ENCODE data around the gene HEBP2.

The HEBP2 gene

GRCh38 chr6:138417493-138418117 lies 13.6 kb downstream of the HEBP2 start:
- H3K4me1 ChIP-seq (ENCODE audit: insufficient read depth, insufficient read length), result no peaks in the 10 kb centered on the region
- no peak for DNase-seq (ENCODE audit: low read depth, low spot score)
- H3K36me3 ChIP-seq (ENCODE audit: insufficient read depth, insufficient read length, low read length), result peaks cover 58% of the 10 kb centered on the region
- no peak overlapping the region for H3K9ac ChIP-seq (ENCODE audit: insufficient read length, low read depth)
- no peaks in the 10 kb centered on the region for H3K27me3 ChIP-seq (ENCODE audit: insufficient read depth, insufficient read length)
- TF ChIP-seq YY1 (IDR thresholded peaks at IDR 0.05; ENCODE audit: insufficient read depth, insufficient read length) (no peak), SUZ12 (IDR thresholded peaks at IDR 0.05; ENCODE audit: extremely low read depth, insufficient read depth, insufficient read length) (no peak), ZNF274 (IDR thresholded peaks at IDR 0.05; ENCODE audit: low read depth, low read length) (no peak)
- H3K9me3 ChIP-seq (ENCODE audit: insufficient read depth, low read length), result no peaks in the 10 kb centered on the region
- H3K4me3 ChIP-seq (ENCODE audit: insufficient read length, low read depth), result no peak overlapping the region

GRCh38 chr6:138418118-138418742 lies 14.2 kb downstream of the HEBP2 start:
- peaks cover 56% of the 10 kb centered on the region for H3K36me3 ChIP-seq (ENCODE audit: insufficient read depth, insufficient read length, low read length)
- no peak for DNase-seq (ENCODE audit: low read depth, low spot score)
- no peaks in the 10 kb centered on the region for H3K9me3 ChIP-seq (ENCODE audit: insufficient read depth, low read length)
- no peak for TF ChIP-seq ZNF274 (IDR thresholded peaks at IDR 0.05; ENCODE audit: low read depth, low read length)
- no peak for TF ChIP-seq YY1 (IDR thresholded peaks at IDR 0.05; ENCODE audit: insufficient read depth, insufficient read length)
- TF ChIP-seq SUZ12 (IDR thresholded peaks at IDR 0.05; ENCODE audit: extremely low read depth, insufficient read depth, insufficient read length), result no peak
- no peaks in the 10 kb centered on the region for H3K27me3 ChIP-seq (ENCODE audit: insufficient read depth, insufficient read length)
- H3K4me1 ChIP-seq (ENCODE audit: insufficient read depth, insufficient read length), result no peaks in the 10 kb centered on the region
- no peak overlapping the region for H3K4me3 ChIP-seq (ENCODE audit: insufficient read length, low read depth)
- no peak overlapping the region for H3K9ac ChIP-seq (ENCODE audit: insufficient read length, low read depth)

GRCh38 chr6:138419766-138420165 lies 15.7 kb downstream of the HEBP2 start:
- Histone ChIP-seq H3K4me3 (ENCODE audit: insufficient read length, low read depth) (no peak overlapping the region), H3K4me1 (ENCODE audit: insufficient read depth, insufficient read length) (no peaks in the 10 kb centered on the region), H3K36me3 (ENCODE audit: insufficient read depth, insufficient read length, low read length) (peaks cover 56% of the 10 kb centered on the region), H3K9me3 (ENCODE audit: insufficient read depth, low read length) (no peaks in the 10 kb centered on the region), H3K27me3 (ENCODE audit: insufficient read depth, insufficient read length) (no peaks in the 10 kb centered on the region), H3K9ac (ENCODE audit: insufficient read length, low read depth) (no peak overlapping the region)
- DNase-seq (ENCODE audit: low read depth, low spot score), result no peak
- no peak for TF ChIP-seq ZNF274 (IDR thresholded peaks at IDR 0.05; ENCODE audit: low read depth, low read length)

GRCh38 chr6:138420356-138420755 lies 16.3 kb downstream of the HEBP2 start:
- Histone ChIP-seq H3K9me3 (ENCODE audit: insufficient read depth, low read length) (no peaks in the 10 kb centered on the region), H3K4me3 (ENCODE audit: insufficient read length, low read depth) (no peak overlapping the region), H3K27me3 (ENCODE audit: insufficient read depth, insufficient read length) (no peaks in the 10 kb centered on the region), H3K36me3 (ENCODE audit: insufficient read depth, insufficient read length, low read length) (peaks cover 51% of the 10 kb centered on the region), H3K4me1 (ENCODE audit: insufficient read depth, insufficient read length) (no peaks in the 10 kb centered on the region), H3K9ac (ENCODE audit: insufficient read length, low read depth) (no peak overlapping the region)
- TF ChIP-seq ZNF274 (IDR thresholded peaks at IDR 0.05; ENCODE audit: low read depth, low read length) (no peak), SUZ12 (IDR thresholded peaks at IDR 0.05; ENCODE audit: extremely low read depth, insufficient read depth, insufficient read length) (no peak), YY1 (IDR thresholded peaks at IDR 0.05; ENCODE audit: insufficient read depth, insufficient read length) (no peak)
- DNase-seq (ENCODE audit: low read depth, low spot score), result no peak

DNA sequence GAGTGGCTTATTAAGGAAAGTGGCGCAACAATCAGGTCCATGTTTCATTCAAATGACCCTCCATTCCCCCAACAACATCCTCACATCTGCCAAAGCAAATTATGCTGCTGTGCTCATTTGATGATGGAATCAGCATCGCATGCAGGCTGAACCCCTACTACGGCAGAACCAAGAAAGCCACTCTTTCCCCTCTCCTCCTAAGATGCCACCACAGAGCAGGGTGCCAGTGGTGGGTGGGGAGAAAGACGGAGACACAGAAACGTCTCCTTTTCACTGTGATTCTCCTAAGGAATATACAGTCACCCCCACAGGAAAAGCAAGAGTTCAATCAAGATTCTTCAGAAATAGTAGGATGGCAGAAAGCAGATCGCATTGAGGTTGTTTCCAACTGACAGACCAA lies 17.1 kb downstream of the HEBP2 start:
- DNase-seq (ENCODE audit: low read depth, low spot score), result no peak
- TF ChIP-seq SUZ12 (IDR thresholded peaks at IDR 0.05; ENCODE audit: extremely low read depth, insufficient read depth, insufficient read length) (no peak), ZNF274 (IDR thresholded peaks at IDR 0.05; ENCODE audit: low read depth, low read length) (no peak), YY1 (IDR thresholded peaks at IDR 0.05; ENCODE audit: insufficient read depth, insufficient read length) (no peak)
- Histone ChIP-seq H3K27me3 (ENCODE audit: insufficient read depth, insufficient read length) (no peaks in the 10 kb centered on the region), H3K4me3 (ENCODE audit: insufficient read length, low read depth) (no peak overlapping the region), H3K9ac (ENCODE audit: insufficient read length, low read depth) (no peak overlapping the region), H3K36me3 (ENCODE audit: insufficient read depth, insufficient read length, low read length) (peaks cover 49% of the 10 kb centered on the region), H3K4me1 (ENCODE audit: insufficient read depth, insufficient read length) (no peaks in the 10 kb centered on the region), H3K9me3 (ENCODE audit: insufficient read depth, low read length) (no peaks in the 10 kb centered on the region)

DNA sequence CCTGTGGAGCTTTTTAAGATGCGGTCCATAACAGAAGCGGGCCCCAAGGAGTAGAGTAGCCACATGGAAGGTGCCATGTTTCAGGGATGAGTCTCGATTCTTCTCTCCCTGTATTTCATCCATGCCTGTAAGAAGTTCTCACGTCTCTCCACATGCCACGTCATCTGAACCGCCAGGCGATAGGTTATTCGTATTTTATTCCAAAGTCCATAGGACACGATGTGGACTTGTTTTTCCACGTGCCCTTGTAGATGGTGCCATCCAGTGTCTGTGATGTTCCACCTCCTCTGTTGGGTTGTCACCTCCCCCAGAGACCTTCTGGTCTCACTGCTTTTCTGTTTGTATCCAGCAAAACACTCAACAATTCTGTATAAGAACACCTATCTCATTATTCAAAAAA lies 17.6 kb downstream of the HEBP2 start:
- TF ChIP-seq YY1 (IDR thresholded peaks at IDR 0.05; ENCODE audit: insufficient read depth, insufficient read length) (no peak), SUZ12 (IDR thresholded peaks at IDR 0.05; ENCODE audit: extremely low read depth, insufficient read depth, insufficient read length) (no peak), ZNF274 (IDR thresholded peaks at IDR 0.05; ENCODE audit: low read depth, low read length) (no peak)
- DNase-seq (ENCODE audit: low read depth, low spot score), result no peak
- no peaks in the 10 kb centered on the region for H3K4me1 ChIP-seq (ENCODE audit: insufficient read depth, insufficient read length)
- peaks cover 52% of the 10 kb centered on the region for H3K36me3 ChIP-seq (ENCODE audit: insufficient read depth, insufficient read length, low read length)
- no peaks in the 10 kb centered on the region for H3K9me3 ChIP-seq (ENCODE audit: insufficient read depth, low read length)
- no peak overlapping the region for H3K9ac ChIP-seq (ENCODE audit: insufficient read length, low read depth)
- H3K4me3 ChIP-seq (ENCODE audit: insufficient read length, low read depth), result no peak overlapping the region
- H3K27me3 ChIP-seq (ENCODE audit: insufficient read depth, insufficient read length), result no peaks in the 10 kb centered on the region

- H3K36me3 ChIP-seq (ENCODE audit: insufficient read depth, insufficient read length, low read length), result peaks cover 47% of the 10 kb centered on the region
- H3K4me1 ChIP-seq (ENCODE audit: insufficient read depth, insufficient read length), result no peaks in the 10 kb centered on the region
- no peaks in the 10 kb centered on the region for H3K27me3 ChIP-seq (ENCODE audit: insufficient read depth, insufficient read length)
- no peak overlapping the region for H3K4me3 ChIP-seq (ENCODE audit: insufficient read length, low read depth)
- DNase-seq (ENCODE audit: low read depth, low spot score), result no peak
- H3K9me3 ChIP-seq (ENCODE audit: insufficient read depth, low read length), result no peaks in the 10 kb centered on the region
- TF ChIP-seq YY1 (IDR thresholded peaks at IDR 0.05; ENCODE audit: insufficient read depth, insufficient read length) (no peak), ZNF274 (IDR thresholded peaks at IDR 0.05; ENCODE audit: low read depth, low read length) (no peak), SUZ12 (IDR thresholded peaks at IDR 0.05; ENCODE audit: extremely low read depth, insufficient read depth, insufficient read length) (no peak)
- H3K9ac ChIP-seq (ENCODE audit: insufficient read length, low read depth), result no peak overlapping the region
Measured at GRCh38 chr6:138422861-138423260, 18.8 kb downstream of the HEBP2 start.
